AML-193 (cell line): ENCODE results near the gene SPC24.
A peak's percentile ranks its signal among the peaks of the same experiment; 100 is the strongest.

Experiments
- DNase-seq, 2 experiments: peaks; one replicate each; lab custom pipeline; 2025; lab: John Stamatoyannopoulos, UW

Gene SPC24

GRCh38 chr19:11155373-11156120 lies at the start of gene SPC24:
SPC24 (minus strand) TSS chr19:11155782; CDS start chr19:11155776, 6 bp downstream.
- peak; percentile 98 for DNase-seq

DNA sequence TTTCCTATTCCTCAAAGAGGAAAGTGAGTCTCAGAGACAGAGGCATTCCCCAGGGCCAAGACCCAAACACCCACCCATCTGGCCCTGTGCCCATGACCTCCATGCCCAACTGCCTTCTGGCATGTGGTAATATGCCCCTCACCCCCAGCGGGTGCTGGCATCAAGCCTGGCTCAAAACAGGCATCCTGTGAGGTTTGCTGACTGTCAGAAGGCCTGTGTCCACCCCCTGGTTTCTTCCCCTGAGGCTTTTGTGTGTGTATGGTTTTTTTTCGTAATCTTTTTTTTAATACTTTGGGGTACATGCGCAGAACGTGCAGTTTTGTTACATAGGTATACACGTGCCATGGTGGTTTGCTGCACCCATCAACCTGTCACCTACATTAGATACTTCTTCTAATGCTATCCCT lies 49.4 kb upstream of the SPC24 start:
- peak; percentile 91 for DNase-seq

DNA sequence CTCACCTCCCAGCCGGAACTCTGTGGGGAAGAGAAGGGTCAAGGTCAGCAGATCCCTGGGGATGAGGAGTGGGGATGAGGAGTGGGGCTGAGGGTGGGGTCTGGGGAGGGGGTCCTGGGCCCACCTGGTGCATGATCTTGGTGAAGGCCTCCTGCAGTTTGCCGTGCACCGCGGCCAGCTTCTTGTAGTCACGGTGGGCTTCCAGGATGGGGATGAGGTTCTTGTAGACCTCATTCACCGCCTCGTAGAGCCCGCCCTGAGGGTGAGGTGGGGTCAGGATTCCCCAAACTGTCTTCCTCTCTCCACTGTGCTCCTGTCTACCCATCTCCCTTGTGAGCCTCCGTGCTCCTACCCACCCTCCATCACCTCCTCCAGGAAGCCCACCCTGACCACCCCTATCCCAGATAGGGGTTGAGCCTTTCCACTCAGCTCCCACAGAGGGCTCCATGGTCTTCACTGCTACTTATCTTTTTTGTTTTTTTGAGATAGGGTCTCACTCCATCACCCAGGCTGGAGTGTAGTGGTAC lies 48.6 kb upstream of the SPC24 start:
- DNase-seq, result no peak

DNA sequence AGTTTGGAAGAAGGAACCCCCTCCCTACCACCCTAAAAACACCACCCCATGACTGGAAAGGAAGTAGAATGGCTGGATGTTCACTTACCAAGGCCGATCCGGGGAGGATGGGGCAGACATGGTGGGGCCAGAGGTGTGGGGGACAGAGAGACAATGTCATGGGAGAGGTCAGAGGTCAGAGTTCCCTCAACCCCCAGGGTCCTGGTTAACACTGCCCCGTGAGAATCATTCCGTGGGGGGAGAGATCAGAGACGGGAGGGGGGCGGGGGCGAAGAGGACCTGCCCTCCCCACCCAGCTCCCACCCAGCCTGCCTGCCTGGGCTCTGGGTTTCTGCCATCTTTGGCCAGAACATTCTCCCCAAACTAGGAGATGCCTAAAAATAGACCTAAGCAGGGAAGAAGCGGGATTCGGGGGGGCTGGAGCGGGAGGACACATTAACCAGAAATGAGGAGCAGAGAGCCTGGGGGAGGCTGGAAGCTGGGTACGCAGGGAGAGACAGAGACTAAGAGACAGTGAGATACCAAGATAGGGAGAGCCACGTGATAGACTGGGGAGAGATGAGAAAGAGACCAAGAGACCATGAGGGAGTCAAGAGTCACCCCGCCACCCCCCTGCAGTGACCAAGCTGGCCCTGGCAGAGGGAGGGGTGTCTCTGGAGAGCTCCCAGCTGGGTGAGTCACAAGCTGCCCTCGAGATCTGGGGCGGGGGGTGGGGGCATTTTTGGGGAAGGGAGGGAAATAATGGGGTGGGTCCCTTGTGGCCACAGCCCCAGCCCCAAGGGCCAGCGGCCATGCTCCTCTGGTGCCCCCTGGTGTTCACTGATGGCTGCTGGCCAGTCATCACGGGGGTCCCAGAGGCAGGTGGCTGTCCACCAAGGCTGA lies 47.9 kb upstream of the SPC24 start:
- DNase-seq, result peak; percentile 34 to 38

- DNase-seq, result no peak
Measured at GRCh38 chr19:11202488-11203193, 47.1 kb upstream of the SPC24 start.

GRCh38 chr19:11201791-11202190 lies 46.2 kb upstream of the SPC24 start:
- no peak for DNase-seq

- DNase-seq, result no peak
Measured at GRCh38 chr19:11200931-11201330, 45.3 kb upstream of the SPC24 start.

DNA sequence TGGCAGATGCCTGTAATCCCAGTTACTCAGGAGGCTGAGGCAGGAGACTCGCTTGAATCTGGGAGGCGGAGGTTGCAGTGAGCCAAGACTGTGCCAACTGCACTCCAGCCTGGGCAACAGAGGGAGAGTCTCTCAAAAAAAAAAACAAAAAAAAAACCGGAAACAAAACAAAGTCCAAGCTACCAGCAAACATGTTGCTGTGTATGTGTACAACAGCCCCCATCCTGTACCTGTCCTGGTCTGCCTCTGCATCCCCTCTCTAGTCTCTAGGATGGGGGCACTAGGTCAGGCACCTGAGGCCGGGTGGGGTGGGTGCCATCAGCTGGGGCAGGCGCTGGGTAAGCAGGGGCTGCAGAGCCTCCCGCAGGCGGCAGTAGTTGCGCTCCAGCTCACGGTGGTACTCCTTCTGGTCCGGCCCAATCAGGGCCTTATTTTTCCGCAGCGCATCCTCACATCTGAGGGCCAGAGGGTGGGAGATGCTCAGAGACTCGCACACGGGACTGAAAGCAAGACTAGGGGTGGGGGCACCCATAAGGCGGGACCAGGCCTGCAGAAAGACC lies 44.5 kb upstream of the SPC24 start:
- no peak for DNase-seq

DNA sequence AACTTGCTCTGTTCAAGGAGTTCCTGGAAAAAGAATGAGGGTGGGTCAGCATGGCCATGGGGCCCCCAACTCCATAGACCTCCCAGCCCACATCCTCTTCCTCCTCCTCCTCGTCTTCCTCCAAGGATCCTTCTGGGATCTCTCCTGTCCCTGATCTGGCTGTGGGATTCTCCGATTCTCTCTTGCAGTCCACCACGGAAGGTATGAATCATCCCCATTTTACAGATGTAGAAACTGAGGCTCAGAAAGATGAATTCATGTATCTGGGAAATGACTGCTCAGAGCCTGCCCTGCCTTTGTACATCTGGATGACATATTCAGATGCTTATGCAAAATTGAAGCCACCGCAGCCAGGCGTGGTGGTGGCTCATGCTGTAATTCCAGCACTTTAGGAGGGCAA lies 43.9 kb upstream of the SPC24 start:
- DNase-seq, result no peak

DNA sequence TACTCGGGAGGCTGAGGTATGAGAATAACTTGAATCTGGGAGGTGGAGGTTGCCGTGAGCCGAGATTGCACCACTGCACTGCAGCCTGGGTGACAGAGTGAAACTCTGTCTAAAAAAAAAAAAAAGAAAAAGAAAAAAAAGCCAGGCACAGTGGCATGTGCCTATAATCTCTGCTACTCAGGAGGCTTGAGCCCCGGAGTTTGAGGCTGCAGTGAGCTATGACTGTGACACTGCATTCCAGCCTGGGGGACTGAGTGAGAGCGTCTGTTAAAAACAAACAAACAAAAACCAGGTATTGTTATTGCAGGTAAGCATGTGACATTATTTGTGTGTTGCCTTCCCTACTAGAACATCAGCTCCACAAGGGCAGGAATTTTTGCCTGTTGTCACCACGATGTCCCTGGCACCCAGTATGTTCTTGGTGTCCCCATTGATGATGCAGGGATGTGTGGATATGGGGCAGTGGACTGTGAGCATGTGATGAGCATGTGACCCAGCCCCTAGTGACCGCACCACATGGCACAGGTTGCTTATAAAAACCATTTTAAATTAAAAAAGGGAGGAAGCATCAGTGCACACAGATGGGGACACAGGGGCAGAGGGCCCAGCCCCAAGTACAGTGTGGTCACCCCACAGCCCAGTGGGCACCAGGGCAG lies 43.3 kb upstream of the SPC24 start:
- no peak for DNase-seq

GRCh38 chr19:11198175-11198534 lies 42.6 kb upstream of the SPC24 start:
- no peak for DNase-seq

GRCh38 chr19:11197291-11198174 lies 42.0 kb upstream of the SPC24 start, which contains the start of gene KANK2:
KANK2 (minus strand) TSS chr19:11197545; CDS start chr19:11194511, 3,034 bp downstream.
- DNase-seq, result peak; percentile 49 to 69

DNA sequence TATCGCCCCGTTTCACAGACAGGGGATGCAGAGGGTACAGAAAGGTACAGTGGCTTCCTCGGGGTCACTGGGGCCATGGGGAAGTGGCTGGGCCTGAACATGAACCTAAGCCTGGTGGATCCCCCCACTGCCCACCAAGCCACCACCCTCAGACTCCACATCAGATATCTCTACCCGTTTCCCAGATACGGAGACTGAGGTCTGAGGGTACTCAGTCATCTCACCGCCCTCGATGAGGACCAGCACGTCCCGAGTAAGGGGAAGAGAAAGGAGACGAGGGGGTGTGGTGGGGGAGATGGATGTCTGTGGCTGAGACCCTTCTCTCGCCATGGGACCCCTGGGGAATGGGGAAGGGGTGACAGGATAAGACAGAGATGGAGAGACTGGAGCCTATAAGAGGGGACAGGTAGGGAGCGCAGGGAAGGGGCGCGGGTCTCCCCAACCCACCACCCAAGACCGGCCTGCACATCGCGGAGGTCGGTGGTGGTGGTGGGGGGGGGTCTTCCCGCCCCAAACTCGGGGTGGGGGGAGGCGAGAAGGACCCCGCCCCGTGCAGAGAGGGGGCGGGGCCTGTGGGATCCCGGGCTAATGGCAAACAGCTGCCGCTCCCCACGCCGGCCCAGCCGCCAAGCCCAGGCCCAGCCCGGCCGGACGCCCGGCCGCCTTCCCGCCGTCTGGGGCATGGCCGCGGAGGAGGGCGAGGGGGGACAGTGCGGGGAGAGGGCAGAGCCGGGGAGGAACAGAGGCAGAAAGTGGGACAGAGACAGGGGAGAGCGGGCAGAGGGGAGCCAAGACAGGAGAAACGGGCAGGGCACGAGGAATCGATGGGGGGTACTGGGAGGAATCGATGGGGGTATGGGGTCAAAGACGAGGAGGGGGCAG lies 41.1 kb upstream of the SPC24 start:
- DNase-seq, result no peak

GRCh38 chr19:11195681-11196080 lies 40.1 kb upstream of the SPC24 start:
- DNase-seq, result no peak

DNA sequence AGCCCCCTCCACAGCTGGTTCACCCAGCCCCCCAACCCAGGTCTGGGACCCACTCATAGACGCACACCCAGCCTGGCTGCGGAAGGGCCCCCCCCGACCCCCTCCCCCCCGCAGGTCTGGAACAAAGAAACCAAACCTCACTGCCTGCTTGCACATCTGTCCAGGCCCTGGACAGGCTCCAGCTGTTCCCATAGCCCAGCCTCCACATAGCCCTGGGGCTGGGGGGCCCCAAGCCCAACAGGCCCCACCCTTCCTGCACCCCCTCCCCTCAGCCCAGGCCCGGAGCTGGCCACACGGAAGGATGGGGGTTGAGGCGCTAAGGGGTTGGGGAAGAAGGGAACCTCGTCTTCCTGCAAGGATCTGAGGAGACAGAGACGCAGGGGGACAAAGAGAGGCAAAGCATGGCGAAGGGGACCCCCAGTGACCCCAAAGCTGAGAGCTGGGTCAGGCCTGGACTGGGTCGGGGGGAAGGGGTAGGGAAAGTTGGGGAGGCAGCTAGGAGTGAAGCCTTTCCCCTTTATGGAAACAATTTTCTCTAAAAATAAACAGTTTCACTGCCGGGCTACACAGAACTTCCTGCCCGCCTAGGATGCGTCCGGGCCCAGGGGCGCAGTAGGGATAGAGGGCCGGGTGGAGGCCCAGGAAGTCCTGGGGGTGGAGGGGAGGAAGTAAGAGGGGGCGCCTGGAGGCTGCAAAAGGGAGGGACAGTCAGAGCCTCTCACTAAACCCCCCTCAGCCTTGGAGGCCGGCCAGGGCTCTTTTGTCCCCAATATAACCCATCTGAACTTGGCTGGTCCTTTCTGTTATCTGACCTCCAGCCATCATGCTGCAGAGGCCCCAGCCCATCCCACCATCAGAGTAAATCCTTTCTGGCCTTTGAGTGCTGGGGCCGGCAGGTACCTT lies 39.3 kb upstream of the SPC24 start:
- DNase-seq, result no peak

DNA sequence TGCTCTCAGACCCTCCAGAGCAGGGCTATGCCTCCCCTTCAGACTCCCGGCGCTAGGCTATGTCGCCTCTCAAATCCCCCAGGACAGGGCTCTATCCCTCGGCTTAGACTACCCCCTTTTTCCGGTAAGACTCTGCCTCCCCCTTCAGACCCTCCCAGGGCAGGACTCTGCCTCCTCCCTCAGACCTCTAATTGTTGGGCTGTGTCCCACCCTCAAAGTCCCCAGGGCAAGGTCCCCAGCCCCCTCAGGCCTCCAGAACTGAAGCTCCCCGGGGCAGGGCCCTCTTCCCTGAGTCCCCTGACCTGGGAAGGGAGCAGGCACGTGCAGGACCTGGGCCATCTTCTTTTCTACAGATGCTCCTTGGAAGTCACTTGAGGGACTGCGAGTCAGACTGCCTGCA lies 38.6 kb upstream of the SPC24 start:
- DNase-seq, result no peak

DNA sequence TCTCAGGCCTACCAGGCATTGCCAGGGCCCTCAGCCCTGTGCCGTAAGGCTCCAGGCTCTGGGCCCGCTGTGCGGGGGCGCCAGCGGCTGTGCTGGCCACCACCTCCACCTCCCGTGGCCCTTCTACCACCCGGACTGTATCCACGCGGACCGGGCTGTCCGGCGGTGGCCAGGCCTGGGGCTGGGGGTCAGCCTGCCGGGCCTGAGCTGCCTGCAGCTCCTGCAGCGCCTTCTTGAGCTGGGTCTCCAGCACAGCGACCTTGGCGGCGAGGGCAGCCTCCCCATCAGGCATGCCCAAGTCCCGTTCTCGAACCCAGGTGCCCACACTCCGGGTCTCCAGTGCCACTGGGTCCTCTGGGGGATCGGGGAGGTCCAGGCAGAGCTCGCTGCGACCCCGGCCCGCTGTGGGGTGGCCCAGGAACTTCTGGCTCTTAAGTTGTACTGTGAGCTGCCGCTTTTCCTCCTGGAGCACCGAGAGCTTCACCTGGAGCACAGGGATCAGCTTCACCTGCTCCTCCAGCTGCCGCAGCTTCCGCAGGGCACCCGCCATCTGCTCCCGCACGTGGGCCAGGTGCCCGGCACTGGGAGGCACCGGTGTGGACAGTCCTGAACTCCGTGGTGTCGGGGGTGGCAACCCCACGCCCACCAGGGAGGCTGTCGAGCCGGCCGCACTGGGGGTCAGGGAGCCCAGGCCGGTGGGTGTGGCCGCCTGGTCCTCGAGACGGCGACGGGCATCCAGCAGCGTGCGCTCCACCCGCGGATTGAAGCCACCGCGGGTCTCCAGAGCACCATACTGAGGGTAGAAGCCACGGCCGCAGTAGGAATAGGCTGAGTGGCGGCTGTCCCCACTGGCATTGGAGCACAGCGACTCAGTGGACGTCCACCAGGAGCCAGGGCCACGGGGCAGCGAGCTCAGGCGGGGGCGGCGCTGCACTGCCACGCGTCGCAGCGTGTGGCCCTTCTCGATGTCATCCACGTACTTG lies 37.7 kb upstream of the SPC24 start:
- no peak for DNase-seq
